ENCODE data around the gene DEPDC7.

DNA sequence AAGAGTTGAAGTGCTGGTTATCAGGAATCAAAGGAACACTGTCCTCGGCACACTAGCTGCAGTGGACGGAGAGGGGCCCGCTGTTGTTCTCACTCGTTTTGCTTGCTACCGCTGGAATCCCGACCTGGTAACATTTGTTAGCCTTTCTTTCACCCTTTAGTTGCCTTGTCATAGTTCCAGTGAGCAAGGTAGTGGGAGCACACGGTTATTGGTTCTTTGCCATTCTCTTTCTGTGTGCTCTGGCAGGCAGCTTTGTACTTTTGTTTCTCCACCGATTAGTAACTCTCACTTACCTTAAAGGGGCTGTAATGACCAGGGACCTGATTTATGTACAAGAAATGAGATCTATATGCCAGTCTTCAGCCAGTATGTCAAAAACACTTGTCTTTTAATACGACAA is 1.8 kb downstream of the DEPDC7 start:
- TF ChIP-seq, protein P1, sequence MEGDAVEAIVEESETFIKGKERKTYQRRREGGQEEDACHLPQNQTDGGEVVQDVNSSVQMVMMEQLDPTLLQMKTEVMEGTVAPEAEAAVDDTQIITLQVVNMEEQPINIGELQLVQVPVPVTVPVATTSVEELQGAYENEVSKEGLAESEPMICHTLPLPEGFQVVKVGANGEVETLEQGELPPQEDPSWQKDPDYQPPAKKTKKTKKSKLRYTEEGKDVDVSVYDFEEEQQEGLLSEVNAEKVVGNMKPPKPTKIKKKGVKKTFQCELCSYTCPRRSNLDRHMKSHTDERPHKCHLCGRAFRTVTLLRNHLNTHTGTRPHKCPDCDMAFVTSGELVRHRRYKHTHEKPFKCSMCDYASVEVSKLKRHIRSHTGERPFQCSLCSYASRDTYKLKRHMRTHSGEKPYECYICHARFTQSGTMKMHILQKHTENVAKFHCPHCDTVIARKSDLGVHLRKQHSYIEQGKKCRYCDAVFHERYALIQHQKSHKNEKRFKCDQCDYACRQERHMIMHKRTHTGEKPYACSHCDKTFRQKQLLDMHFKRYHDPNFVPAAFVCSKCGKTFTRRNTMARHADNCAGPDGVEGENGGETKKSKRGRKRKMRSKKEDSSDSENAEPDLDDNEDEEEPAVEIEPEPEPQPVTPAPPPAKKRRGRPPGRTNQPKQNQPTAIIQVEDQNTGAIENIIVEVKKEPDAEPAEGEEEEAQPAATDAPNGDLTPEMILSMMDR (IDR thresholded peaks at IDR 0.05; ENCODE audit: low read depth, low read length), result no peak
- TF ChIP-seq, protein P2, sequence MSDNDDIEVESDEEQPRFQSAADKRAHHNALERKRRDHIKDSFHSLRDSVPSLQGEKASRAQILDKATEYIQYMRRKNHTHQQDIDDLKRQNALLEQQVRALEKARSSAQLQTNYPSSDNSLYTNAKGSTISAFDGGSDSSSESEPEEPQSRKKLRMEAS (IDR thresholded peaks at IDR 0.05; ENCODE audit: low read depth, low read length), result no peak

Measured in NB4 (cell line).